Measurements from ENCODE around the gene PRR22. TPM values are rescaled to one million over a fixed set of nuclear protein-coding genes. Genes with fewer than 3 reads are reported as not detected.

The PRR22 gene
- total and polyA plus RNA-seq, 9 of the 15 experiments (the other 6 are each of a cell fraction or from before 2014, with no cell fraction given) = 0.03 to 12.0 (median 2.0) TPM; not detected in 1

DNA sequence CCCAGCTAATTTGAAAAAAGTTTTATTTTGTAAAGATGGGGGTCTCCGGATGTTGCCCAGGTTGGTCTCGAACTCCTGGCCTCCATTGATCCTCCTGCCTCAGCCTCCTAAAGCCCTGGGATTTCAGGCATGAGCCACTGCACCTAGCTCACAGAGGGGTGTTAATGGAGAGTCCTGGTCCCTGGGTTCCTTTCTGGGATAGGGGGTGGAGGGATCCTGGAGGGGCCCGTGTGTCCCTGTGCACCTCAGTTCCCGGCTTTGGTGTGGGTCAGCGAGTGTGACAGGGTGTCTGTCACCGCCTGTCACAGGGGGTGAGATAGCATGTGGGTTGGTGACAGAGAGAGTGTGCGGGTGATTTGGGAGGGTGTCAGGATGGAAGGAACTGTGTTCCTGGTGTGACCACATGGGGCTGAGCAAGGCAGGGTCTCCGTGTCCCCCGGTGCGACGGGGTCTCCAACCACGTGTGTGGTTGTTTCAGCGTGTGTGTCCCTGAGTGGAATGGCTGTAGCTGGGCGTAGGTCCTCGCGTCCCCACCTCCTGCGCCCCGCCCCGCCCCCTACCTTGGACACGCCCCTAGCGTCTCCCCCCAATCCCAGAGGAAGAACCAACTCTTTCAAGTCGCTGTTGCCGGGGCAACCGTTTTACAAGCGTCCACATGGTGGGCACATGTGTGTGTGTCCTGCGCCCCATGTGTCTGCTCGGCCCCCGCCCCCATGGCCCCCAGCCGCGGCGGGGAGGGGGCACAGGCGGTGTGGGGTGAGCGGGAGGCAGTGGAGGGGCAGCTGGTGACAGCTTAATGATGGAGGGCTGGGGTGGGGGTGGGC lies 17.5 kb upstream of the PRR22 start (continued):
- TF ChIP-seq, protein P1, sequence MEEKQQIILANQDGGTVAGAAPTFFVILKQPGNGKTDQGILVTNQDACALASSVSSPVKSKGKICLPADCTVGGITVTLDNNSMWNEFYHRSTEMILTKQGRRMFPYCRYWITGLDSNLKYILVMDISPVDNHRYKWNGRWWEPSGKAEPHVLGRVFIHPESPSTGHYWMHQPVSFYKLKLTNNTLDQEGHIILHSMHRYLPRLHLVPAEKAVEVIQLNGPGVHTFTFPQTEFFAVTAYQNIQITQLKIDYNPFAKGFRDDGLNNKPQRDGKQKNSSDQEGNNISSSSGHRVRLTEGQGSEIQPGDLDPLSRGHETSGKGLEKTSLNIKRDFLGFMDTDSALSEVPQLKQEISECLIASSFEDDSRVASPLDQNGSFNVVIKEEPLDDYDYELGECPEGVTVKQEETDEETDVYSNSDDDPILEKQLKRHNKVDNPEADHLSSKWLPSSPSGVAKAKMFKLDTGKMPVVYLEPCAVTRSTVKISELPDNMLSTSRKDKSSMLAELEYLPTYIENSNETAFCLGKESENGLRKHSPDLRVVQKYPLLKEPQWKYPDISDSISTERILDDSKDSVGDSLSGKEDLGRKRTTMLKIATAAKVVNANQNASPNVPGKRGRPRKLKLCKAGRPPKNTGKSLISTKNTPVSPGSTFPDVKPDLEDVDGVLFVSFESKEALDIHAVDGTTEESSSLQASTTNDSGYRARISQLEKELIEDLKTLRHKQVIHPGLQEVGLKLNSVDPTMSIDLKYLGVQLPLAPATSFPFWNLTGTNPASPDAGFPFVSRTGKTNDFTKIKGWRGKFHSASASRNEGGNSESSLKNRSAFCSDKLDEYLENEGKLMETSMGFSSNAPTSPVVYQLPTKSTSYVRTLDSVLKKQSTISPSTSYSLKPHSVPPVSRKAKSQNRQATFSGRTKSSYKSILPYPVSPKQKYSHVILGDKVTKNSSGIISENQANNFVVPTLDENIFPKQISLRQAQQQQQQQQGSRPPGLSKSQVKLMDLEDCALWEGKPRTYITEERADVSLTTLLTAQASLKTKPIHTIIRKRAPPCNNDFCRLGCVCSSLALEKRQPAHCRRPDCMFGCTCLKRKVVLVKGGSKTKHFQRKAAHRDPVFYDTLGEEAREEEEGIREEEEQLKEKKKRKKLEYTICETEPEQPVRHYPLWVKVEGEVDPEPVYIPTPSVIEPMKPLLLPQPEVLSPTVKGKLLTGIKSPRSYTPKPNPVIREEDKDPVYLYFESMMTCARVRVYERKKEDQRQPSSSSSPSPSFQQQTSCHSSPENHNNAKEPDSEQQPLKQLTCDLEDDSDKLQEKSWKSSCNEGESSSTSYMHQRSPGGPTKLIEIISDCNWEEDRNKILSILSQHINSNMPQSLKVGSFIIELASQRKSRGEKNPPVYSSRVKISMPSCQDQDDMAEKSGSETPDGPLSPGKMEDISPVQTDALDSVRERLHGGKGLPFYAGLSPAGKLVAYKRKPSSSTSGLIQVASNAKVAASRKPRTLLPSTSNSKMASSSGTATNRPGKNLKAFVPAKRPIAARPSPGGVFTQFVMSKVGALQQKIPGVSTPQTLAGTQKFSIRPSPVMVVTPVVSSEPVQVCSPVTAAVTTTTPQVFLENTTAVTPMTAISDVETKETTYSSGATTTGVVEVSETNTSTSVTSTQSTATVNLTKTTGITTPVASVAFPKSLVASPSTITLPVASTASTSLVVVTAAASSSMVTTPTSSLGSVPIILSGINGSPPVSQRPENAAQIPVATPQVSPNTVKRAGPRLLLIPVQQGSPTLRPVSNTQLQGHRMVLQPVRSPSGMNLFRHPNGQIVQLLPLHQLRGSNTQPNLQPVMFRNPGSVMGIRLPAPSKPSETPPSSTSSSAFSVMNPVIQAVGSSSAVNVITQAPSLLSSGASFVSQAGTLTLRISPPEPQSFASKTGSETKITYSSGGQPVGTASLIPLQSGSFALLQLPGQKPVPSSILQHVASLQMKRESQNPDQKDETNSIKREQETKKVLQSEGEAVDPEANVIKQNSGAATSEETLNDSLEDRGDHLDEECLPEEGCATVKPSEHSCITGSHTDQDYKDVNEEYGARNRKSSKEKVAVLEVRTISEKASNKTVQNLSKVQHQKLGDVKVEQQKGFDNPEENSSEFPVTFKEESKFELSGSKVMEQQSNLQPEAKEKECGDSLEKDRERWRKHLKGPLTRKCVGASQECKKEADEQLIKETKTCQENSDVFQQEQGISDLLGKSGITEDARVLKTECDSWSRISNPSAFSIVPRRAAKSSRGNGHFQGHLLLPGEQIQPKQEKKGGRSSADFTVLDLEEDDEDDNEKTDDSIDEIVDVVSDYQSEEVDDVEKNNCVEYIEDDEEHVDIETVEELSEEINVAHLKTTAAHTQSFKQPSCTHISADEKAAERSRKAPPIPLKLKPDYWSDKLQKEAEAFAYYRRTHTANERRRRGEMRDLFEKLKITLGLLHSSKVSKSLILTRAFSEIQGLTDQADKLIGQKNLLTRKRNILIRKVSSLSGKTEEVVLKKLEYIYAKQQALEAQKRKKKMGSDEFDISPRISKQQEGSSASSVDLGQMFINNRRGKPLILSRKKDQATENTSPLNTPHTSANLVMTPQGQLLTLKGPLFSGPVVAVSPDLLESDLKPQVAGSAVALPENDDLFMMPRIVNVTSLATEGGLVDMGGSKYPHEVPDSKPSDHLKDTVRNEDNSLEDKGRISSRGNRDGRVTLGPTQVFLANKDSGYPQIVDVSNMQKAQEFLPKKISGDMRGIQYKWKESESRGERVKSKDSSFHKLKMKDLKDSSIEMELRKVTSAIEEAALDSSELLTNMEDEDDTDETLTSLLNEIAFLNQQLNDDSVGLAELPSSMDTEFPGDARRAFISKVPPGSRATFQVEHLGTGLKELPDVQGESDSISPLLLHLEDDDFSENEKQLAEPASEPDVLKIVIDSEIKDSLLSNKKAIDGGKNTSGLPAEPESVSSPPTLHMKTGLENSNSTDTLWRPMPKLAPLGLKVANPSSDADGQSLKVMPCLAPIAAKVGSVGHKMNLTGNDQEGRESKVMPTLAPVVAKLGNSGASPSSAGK (IDR thresholded peaks at IDR 0.05) = peak; percentile 41; the same call in 1 of the 2 replicates
- TF ChIP-seq ZNF384 (IDR thresholded peaks at IDR 0.05; ENCODE audit: low read depth, low read length) = no peak
- TF ChIP-seq TCF7L2 (IDR thresholded peaks at IDR 0.05; ENCODE audit: low read depth, low read length) = no peak
- no peak for TF ChIP-seq SRSF1 (IDR thresholded peaks at IDR 0.05; ENCODE audit: low read depth, low read length)
- TF ChIP-seq HNRNPK (IDR thresholded peaks at IDR 0.05; ENCODE audit: low read depth, low read length, poor library complexity, severe bottlenecking) = no peak
- TF ChIP-seq, protein P2, sequence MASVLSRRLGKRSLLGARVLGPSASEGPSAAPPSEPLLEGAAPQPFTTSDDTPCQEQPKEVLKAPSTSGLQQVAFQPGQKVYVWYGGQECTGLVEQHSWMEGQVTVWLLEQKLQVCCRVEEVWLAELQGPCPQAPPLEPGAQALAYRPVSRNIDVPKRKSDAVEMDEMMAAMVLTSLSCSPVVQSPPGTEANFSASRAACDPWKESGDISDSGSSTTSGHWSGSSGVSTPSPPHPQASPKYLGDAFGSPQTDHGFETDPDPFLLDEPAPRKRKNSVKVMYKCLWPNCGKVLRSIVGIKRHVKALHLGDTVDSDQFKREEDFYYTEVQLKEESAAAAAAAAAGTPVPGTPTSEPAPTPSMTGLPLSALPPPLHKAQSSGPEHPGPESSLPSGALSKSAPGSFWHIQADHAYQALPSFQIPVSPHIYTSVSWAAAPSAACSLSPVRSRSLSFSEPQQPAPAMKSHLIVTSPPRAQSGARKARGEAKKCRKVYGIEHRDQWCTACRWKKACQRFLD (CRISPR knock-in tag; IDR thresholded peaks at IDR 0.05) = no peak
- TF ChIP-seq, protein P3, sequence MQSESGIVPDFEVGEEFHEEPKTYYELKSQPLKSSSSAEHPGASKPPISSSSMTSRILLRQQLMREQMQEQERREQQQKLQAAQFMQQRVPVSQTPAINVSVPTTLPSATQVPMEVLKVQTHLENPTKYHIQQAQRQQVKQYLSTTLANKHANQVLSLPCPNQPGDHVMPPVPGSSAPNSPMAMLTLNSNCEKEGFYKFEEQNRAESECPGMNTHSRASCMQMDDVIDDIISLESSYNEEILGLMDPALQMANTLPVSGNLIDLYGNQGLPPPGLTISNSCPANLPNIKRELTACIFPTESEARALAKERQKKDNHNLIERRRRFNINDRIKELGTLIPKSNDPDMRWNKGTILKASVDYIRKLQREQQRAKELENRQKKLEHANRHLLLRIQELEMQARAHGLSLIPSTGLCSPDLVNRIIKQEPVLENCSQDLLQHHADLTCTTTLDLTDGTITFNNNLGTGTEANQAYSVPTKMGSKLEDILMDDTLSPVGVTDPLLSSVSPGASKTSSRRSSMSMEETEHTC (IDR thresholded peaks at IDR 0.05) = no peak
- TF ChIP-seq ZBED1 (IDR thresholded peaks at IDR 0.05) = no peak
- TF ChIP-seq GABPA (tag; conservative IDR thresholded peaks at IDR 0.05; ENCODE audit: low read depth) = no peak
- TF ChIP-seq, protein P4, sequence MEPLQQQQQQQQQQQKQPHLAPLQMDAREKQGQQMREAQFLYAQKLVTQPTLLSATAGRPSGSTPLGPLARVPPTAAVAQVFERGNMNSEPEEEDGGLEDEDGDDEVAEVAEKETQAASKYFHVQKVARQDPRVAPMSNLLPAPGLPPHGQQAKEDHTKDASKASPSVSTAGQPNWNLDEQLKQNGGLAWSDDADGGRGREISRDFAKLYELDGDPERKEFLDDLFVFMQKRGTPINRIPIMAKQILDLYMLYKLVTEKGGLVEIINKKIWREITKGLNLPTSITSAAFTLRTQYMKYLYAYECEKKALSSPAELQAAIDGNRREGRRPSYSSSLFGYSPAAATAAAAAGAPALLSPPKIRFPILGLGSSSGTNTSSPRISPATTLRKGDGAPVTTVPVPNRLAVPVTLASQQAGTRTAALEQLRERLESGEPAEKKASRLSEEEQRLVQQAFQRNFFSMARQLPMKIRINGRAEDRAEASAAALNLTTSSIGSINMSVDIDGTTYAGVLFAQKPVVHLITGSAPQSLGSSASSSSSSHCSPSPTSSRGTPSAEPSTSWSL (CRISPR knock-in tag; IDR thresholded peaks at IDR 0.05; ENCODE audit: borderline replicate concordance) = no peak
- peak; percentile 28 for TF ChIP-seq TBP (optimal IDR thresholded peaks at IDR 0.05; ENCODE audit: low read depth, low read length)

Data from K562 (cell line).